ENCODE measurements around the gene PERM1.

Gene PERM1

DNA sequence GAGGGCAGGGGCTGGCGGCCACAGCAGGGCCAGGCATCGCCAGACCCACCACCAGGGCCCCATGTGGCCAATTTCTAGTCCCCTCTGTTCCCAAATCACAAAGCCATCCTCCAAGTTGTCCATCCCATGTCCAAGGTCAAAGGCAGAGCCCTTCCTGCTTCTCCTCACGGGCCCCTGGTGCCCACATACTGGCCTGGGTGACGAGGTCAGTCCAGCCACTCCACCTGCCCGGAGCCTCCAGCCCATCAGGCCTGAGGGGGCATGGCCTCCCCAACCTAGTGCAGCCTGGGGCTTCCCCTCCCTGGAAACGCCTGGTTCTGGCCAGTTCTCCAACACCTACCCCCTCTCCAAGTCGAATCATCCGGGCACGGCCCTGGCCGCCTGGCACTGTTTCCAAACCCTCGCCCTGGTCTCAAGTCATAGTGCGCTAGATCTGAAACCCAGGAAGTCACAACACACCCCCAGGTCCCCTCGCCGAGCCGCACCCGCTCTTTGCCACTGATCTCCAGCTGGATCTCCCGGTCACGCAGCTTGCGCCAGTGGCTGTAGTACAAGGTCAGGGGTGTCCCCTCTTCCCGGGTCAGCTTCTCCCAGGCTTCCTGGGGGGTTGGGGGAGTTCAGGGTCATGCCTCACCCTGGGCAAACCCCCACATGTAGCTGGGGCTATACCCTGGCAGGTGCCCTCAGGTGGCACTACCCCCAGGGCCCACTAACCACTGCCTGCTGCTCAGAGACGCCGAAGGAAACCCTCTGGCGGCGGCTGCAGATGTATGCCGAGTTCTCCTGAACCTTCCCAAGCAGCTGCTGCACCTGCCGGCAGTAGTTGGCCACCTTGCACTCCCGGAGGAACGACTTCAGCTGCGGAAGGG is 36.0 kb downstream of the PERM1 start:
- no peak for DNase-seq

DNA sequence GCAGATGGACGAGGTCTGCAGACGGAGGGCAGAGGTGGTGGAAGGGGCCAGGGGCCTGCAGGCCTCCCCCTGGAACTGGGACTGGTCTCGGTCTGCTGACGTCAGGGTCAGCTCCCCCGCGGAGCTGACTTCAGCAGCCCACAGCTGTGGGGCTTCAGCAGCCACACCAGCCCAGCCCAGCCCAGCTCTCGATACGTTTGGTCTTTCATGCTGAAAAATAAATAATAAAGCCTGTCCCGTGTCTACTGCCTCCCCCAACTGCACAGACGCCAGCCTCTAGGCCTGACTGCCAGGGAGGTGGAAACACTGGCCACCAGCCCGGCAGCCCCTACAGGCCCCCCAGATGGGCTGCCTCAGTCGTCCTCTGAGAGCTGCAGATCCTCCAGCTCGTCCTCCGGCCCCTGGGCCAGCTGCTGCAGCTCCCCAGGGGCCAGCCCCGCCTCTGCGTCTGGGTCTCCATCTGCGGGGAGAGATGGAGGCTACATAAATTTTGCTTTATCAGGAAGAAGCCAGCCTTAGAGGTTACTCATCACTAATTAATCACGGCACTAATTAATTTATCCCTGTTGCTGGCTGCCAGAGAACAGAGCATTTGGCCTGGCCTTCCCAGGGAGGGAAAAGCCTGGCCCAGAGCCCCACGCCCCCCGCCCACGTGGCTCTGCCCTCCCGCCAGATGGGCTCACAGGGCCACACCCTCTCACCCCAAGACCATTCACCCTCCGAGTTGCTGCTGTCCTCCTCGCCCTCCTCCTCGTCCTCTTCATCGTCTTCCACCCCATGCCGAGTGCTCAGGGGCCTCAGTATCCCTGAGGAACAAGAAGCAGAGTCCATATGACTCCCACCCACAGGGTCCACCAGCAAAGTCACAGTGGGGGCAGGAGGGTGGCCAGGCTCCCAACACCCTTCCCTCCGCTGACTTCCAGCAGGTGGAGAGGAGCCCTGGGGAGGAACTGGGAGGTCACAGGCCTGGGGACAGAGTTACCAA is 37.3 kb downstream of the PERM1 start:
- DNase-seq = no peak

DNA sequence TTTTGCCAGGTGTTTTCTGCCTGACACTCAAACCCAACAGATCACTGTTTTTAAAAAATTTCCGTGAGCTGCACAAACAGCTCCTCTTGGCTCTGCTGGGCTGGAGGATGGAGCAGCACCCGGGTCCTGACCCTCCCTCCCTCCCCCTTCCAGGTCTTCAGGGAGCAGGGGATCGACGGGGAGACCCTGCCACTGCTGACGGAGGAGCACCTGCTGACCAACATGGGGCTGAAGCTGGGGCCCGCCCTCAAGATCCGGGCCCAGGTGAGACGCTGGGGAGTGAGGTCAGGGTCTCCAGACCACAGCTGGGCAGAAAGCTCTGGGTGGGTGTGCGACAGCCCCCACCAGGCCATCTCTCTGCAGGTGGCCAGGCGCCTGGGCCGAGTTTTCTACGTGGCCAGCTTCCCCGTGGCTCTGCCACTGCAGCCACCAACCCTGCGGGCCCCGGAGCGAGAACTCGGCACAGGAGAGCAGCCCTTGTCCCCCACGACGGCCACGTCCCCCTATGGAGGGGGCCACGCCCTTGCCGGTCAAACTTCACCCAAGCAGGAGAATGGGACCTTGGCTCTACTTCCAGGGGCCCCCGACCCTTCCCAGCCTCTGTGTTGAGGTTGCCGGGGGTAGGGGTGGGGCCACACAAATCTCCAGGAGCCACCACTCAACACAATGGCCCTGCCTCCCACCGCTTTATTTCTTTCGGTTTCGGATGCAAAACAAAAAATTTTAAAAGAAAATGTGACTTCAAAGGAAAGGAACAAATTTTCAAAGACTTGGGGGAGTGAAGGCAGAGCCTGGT is 38.1 kb downstream of the PERM1 start:
- DNase-seq = no peak

DNA sequence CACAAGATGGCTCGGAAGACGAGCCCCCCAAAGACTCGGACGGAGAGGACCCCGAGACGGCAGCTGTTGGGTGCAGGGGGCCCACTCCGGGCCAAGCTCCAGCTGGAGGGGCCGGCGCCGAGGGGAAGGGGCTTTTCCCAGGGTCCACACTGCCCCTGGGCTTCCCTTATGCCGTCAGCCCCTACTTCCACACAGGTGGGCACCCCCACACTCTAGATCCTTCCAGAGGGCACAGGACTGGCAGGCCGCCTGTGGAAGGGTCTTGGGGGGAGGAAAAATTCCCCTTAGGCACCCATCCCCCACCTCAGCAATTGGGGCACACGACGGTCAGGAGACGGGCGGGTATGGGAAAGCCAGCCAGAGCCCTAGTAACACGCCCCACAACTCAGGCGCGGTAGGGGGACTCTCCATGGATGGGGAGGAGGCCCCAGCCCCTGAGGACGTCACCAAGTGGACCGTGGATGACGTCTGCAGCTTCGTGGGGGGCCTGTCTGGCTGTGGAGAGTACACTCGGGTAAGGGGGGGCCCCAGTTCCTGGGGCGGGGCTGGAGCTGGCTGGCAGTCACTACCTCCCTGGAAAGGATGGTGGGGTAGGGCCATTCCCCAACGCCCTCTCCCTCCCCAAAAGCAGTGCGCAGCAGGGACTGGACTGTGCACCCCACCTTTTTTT is 38.9 kb downstream of the PERM1 start:
- DNase-seq = no peak

DNA sequence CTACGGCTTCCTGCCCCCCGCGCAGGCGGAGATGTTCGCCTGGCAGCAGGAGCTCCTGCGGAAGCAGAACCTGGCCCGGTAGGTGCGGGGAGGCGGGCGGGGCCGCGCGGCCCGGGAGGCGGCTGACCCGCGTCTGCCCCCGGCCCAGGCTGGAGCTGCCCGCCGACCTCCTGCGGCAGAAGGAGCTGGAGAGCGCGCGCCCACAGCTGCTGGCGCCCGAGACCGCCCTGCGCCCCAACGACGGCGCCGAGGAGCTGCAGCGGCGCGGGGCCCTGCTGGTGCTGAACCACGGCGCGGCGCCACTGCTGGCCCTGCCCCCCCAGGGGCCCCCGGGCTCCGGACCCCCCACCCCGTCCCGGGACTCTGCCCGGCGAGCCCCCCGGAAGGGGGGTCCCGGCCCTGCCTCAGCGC is 39.5 kb downstream of the PERM1 start:
- DNase-seq = no peak

DNA sequence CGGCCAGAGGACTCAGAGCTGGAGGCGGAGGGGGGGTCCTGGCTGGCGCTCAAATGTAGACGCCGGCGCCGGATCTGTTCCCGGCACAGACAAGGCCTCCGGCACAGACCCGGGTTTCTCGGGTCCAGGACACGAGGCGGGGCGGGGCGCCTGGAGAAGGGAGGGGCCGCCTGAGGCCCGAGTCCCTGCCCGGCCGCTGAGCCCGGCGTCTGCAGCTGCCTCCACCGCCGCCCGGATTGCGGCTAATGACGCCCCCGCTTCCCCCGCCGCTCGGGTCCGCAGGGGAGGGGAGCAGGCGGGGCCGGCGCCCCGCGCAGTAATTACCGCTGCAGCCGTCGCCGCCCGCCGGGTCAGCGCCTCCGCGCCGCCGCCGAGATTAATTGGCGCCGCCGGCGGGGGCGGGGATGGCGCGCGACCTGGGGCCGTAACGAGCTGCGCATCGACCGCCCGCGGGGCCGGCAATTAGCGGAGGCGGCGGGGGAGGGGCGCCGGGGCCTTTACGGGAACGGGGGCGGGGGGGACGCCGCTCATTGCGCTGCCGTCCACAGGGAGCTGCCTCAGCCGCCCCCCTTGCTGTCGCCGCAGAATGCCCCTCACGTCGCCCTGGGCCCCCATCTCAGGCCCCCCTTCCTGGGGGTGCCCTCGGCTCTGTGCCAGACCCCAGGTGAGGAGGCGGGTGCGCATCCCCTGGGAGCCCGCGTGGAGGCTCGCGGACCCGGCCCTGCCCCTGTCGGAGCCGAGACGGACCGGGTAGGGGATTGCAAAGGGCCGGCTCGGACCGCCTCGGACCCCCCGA is 40.1 kb downstream of the PERM1 start:
- DNase-seq = no peak

DNA sequence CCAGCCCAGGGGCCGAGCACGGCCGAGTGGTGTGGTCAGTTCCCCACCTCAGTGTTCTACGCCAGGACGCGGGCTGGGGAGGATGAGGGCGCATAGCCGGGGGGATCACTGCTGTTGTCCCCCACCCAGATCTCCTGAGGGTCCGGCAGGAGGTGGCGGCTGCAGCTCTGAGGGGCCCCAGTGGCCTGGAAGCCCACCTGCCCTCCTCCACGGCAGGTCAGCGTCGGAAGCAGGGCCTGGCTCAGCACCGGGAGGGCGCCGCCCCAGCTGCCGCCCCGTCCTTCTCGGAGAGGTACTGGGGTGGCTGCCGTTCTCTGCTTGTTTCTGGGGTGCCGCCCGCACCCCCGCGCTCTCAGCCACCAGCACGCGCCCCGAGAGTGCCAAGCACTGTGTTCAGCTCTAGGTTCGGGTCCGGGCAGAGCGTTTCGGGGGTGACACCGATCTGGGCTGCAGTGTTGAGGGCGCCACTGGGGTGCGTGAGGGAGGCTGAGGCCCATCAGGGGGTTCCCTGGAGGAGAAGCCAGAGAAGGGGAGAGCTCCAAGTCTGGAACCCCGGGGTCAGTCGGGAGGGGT is 40.8 kb downstream of the PERM1 start:
- no peak for DNase-seq

DNA sequence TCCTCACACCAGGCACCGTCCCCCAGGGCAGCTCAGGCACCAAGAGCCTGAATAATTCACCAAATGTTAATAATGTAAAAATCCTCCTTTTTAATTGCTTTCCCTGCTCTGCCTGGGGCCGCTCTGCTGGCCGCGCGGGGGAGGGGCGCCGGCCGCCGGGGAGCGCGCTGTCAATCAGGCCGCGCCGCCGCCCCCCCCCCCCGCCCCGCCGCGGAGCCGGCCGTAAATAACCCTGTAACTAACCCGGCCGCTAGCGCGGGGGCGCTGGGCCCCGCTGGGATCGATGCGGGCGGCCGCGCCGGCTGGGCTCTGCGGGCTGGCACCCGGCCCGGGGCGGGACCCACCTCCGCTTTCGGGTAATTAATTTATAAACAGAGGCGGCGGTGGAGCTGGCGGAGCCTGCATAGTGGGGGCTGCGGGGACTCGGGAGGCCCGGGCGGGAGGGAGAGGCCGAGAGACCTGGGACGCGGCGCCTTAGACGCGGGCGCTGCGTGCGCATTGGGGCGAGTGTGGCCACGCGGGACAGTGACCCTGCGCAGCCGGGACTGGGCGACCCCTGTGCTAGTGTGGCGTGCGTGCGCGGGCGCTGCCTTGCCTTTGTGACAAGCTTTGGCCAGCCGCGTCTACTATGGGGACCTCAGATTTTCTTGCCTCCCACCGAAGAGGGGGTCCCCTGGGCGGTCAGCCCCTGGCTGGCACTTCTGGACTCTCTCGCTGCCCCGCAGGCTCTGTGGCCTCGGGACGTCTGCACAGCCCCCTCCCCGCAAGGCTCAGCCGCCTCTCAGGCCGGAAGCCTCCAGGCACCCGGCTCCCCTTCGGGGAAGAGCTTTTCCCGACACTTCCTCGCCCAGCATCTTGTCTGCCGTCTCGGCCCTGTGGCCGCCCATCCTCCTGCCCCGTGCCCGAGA is 41.5 kb downstream of the PERM1 start:
- DNase-seq = no peak

DNA sequence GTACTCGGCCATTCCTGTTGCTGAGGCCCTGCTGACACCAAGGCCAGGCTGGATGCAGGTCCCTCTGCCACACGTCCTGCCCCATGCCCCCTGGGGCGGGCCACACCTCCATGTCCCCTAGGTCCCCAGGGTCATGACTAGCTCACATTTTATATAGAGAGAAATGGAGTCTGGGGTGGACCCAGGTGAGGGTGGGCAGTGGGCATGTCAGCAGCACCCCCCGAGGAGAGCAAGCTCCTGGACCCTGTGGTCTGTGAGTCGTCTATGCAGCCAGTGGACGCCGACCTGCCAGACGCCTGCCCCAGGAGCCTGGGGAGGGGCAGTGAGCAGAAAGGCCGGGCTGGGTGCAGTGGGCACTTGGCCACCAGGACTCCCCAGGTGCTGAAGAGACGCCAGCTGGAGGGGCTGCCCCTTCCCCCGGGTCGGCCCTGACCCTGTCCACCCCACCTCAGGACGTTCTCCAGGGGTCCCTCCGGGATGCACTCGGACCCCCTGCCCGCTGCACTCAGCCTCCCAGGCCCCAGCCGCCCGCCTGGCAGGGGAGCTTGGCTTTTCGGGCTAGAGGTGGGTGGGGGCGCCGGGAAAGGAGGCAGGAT is 42.3 kb downstream of the PERM1 start:
- DNase-seq = no peak

DNA sequence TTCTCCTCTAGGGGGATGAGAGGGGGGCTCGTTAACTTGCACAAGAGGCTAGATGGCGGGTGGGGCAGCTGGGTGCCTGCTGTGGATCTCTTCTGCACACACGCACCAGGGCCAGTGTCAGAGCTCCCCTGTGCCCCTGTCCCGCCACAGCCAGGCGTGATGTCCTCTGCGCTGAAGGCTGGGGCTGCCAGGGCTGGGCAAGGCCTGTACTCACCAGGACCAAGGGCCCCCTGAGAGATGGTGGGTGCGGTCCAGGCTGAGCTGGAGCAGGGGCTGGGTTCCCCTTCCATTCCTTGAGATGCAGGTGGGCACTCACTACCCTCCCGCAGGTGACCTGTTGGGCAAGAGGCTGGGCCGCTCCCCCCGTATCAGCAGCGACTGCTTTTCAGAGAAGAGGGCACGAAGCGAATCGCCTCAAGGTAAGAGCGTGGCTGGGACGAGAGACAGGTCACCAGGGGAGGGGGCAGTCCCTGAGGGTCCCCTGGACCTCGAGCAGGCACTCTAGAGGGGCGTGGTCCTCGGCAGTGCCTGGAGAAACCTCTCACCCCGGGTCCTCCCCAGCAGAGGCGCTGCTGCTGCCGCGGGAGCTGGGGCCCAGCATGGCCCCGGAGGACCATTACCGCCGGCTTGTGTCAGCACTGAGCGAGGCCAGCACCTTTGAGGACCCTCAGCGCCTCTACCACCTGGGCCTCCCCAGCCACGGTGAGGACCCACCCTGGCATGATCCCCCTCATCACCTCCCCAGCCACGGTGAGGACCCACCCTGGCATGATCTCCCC is 43.0 kb downstream of the PERM1 start:
- no peak for DNase-seq

DNA sequence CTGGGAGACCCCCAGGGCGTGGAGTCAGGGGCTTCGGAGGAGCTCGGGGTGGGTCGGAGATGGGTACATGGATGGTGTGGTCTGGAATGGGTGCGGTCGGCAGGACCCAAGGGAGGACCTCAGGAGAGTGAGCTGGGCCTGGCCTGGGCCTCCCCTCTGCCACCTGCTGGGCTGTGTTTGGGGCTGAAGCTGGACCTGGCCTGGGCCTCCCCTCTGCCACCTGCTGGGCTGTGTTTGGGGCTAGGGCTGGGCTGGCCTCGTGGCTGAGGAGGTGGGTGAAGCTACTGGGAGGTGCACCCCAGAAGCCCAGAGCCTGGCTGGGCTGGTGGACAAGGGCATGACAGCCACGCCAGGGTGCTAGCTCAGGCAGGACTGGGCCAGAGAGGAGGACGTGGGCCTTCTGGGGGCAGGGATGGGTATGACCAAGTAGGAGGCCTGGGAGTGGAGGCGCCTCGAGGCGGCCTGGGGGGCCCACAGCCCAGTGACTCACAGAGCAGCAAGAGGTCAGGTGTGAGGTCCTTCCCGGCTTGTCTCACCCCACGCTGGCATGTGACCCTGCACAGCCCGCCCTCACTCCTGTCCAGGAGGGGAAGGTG is 43.7 kb downstream of the PERM1 start:
- DNase-seq = no peak

DNA sequence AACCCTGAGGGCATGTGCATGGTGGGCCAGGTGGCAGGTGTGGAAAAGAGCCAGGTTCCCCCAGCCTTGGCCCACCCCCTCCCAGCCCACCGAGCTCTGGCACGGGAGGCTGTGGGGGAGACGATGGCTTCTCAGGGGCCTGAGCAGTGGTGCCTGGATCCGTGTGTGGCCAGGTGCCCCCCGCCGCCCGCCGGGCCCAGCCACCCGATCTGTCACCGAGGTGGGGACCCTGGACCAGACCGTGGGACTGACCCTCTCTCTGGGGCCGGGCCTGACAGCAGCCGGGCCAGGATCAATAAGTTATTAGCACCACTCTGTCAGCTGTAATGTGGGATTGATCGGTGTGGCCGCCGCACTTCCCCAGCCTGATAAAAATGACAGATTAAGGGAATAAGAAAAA is 44.4 kb downstream of the PERM1 start:
- no peak for DNase-seq

DNA sequence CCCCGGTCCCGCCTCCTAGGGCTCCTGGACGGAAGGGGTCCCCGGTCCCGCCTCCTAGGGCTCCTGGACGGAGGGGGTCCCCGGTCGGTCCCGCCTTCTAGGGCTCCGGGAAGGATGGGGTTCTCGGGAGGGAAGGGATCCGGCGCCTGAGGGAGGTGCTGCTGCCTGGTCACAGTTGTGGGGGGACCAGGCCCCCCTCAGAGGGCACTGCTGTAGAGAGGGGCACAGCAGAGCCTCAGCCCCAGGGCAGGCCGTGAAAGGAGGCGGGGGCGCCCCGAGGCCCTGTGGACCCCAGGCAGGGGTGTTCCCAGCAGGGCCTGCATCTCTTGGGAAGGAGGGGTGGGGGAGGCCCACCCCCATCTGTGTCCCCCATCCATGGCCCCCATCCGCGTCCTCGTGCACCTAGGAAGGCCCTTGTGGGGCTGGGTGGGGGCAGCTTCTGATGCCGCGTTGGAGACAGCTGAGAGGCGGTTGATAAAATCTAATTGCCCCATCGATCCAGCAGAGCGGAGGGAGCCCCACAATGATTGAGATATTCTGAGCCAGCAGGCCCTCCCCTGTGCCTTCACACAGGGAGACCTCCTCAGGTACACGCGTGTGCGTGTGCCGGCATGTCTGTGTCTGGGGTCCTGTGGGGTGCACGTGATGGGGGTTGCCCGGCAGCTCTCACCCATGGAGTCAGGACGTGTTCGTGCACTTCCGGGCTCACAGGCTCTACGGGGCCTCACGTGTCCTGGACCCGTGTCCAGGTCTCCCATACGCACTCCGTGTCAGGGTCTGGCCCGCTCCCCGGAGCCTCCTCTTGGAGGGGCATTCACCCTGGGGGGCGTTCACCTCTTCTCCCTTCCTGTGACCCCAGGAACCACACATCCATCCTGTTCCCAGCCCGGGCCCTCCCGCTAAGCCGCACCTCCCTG is 45.3 kb downstream of the PERM1 start:
- DNase-seq = no peak

DNA sequence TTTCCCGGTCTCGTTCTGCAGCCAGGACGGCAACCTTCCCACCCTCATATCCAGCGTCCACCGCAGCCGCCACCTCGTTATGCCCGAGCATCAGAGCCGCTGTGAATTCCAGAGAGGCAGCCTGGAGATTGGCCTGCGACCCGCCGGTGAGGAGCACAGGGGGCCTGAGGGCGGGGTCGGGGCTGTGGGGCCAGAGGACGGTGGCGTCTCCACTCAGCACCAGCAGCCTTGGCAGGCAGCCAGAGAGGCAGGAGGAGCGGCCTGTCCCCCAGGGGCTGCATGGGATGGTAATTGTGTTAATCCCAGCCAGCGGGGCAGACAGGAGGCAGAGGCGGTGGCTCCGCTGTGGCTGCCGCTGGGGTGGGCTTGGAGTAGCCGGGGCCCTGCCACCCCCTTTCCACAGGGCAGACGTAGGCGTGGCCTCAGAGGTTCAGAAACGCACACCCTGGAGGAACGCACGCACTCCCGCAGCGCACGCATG is 46.1 kb downstream of the PERM1 start:
- DNase-seq = no peak

DNA sequence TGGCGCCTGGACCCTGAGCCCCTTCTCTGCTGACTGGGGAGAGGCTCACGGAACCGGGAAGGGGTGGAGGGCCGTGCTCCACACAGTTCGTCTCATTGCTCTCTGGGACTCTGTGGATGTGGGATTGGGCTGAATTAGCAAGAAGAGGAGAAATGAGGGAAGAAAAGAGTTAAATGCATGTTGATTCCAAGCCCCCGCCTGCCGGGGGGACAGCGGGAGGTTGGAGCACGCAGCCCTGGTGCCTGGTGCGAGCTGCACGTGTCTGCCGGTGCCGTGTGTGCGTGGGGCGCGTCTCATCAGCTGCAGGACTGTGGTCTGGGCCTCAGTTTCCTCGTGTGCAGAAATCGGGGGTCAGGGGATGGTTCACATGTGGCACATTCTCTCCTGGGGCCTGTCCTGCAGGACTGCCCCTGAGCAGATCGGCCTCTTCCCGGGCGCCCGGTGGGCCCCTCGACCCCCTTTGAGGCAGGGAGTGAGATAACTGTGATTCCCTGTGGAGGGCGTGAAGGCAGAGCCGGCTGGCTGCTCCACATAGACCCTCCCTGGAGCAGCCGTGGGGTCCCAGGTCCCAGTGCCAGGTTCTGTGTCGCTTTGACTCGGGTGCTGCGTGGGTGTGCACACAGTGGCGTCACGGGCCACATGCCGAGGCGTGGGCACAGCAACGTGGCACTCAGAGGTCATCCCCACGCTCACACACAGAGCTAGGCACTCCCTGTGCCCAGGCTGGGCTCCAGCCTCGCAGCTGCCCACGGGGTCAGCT is 46.7 kb downstream of the PERM1 start:
- peak in 1 of 2 donors; percentile 30 for DNase-seq

DNA sequence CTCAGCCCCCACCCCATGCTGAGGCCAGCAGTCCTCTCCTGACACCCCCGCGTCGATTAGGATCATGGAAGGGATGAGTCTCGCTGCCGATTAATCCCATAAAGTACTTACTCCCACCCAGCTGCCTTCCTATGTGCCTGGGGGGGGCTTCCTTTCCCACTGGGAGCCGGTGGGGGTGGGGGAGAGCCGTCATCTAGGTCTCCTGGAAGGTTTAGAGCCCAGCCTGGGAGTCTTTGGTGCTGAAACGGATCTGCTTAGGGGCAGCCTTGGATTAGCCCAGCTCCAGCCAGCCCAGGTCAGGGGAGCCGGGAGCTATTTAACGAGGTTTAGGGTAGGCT is 48.3 kb downstream of the PERM1 start:
- DNase-seq = no peak

All from activated CD4-positive, alpha-beta T cell treated with anti-CD3 and anti-CD28 coated beads for 4 hours (primary cell).